Vagina (tissue), 2 donors: Measurements from ENCODE around the gene LRMDA. TPM values are rescaled to one million over a fixed set of nuclear protein-coding genes. Genes with fewer than 3 reads are reported as not detected.
"Not testable (repeated sequence)": the region's sequence is repeated elsewhere in the genome, so short reads cannot be mapped to it uniquely, and the experiment has no call there.

ENCODE experiments used
- DNase-seq, 2 donors: peaks; one replicate each; pipeline ENCODE4 v3.0.0-alpha.2; 2017; ENCODE audit errors: extremely low spot score in 2 of 2
- H3K27ac ChIP-seq: fragments of 200-600 bp; sonication (generic); one replicate; pipeline ENCODE4 v1.5.1; 2019
- H3K27me3 ChIP-seq: fragments of 200-600 bp; sonication (generic); one replicate; pipeline ENCODE4 v1.5.1; 2019
- H3K36me3 ChIP-seq, 2 donors: fragments of 200-600 bp; sonication (generic); one replicate each; pipeline ENCODE4 v1.5.1; 2017 to 2019
- H3K4me1 ChIP-seq: fragments of 200-600 bp; sonication (generic); one replicate; pipeline ENCODE4 v1.5.1; 2019
- H3K4me3 ChIP-seq, 2 donors: fragments of 200-600 bp; sonication (generic); 1 replicate in 1 of 2; 2 replicates in 1 of 2; pipeline ENCODE4 v1.5.1; 2016 to 2019
- H3K9me3 ChIP-seq: fragments of 200-600 bp; sonication (generic); one replicate; pipeline ENCODE4 v1.5.1; 2019
- CTCF ChIP-seq, 3 experiments: fragments of 450-650 bp in 2 of 3; fragments of 200-600 bp in 1 of 3; sonication (generic) in 1 of 3; IDR thresholded peaks; one replicate each; pipeline ENCODE4 v1.5.1; 2017 to 2019; ENCODE audit warnings: antibody characterized with exemption in 3 of 3, mild to moderate bottlenecking in 2 of 3, moderate library complexity in 2 of 3
- POLR2A ChIP-seq, 2 donors: fragments of 450-650 bp; IDR thresholded peaks; one replicate each; pipeline ENCODE4 v1.6.1; 2017; ENCODE audit warnings: antibody characterized with exemption in 2 of 2, mild to moderate bottlenecking in 2 of 2, moderate library complexity in 2 of 2
- POLR2AphosphoS5 ChIP-seq, 2 donors: sonication (generic); formaldehyde crosslinking; IDR thresholded peaks; one replicate each; pipeline ENCODE4 v1.9.0; 2017; ENCODE audit warnings: antibody characterized with exemption in 2 of 2, mild to moderate bottlenecking in 2 of 2, low read depth in 1 of 2; ENCODE audit not compliant: insufficient read depth in 1 of 2
- intact Hi-C: fragments of 100-400 bp; cut with DNase I; formaldehyde crosslinking; loops from one replicate; pipeline ENCODE4 v1.15.1; 2023
- total RNA-seq: library from RNA; depleted of rRNA; stranded (reverse); fragments of >200 nt; gene quantifications from one replicate; pipeline ENCODE4 v1.2.3, GENCODE V29; 2016

The LRMDA gene
- total RNA-seq, 1 donor from 2014 or later: 22.6 TPM

- DNase-seq: no peak
These were observed 1091.8 kb downstream of the LRMDA start for GRCh38 chr10:76523246-76523645.

GRCh38 chr10:76523791-76524351 is 1092.4 kb downstream of the LRMDA start:
- Histone ChIP-seq H3K27ac (peak overlapping the region; percentile 80), H3K4me3 (no peak overlapping the region), H3K36me3 (no peaks in the 10 kb centered on the region), H3K27me3 (no peaks in the 10 kb centered on the region), H3K4me1 (peaks cover 12% of the 10 kb centered on the region), H3K9me3 (no peaks in the 10 kb centered on the region)
- no peak for DNase-seq
- intact Hi-C loops: no loop called here
- TF ChIP-seq POLR2AphosphoS5 (IDR thresholded peaks at IDR 0.05; ENCODE audit: insufficient read depth in 1 of 2, low read depth in 1 of 2): peak; percentile 50 to 69
- TF ChIP-seq CTCF (IDR thresholded peaks at IDR 0.05): no peak

More at GRCh38 chr10:76523246-76523645, 1091.8 kb downstream of the LRMDA start:
- Histone ChIP-seq H3K9me3 (no peaks in the 10 kb centered on the region), H3K4me1 (peaks cover 12% of the 10 kb centered on the region), H3K27me3 (no peaks in the 10 kb centered on the region), H3K36me3 (no peaks in the 10 kb centered on the region), H3K4me3 (no peak overlapping the region), H3K27ac (peak overlapping the region; percentile 80)
- TF ChIP-seq POLR2AphosphoS5 (IDR thresholded peaks at IDR 0.05; ENCODE audit: insufficient read depth in 1 of 2, low read depth in 1 of 2) (no peak), POLR2A (IDR thresholded peaks at IDR 0.05) (no peak), CTCF (IDR thresholded peaks at IDR 0.05) (no peak)
- intact Hi-C loops: no loop called here

GRCh38 chr10:76526833-76527232 is 1095.4 kb downstream of the LRMDA start:
- intact Hi-C loops, H3K36me3 ChIP-seq, DNase-seq, H3K27ac ChIP-seq, H3K4me3 ChIP-seq, H3K27me3 ChIP-seq, H3K9me3 ChIP-seq: not testable (repeated sequence)
- peaks cover 12% of the 10 kb centered on the region for H3K4me1 ChIP-seq

GRCh38 chr10:76540331-76540730 is 1108.9 kb downstream of the LRMDA start:
- no peak overlapping the region for H3K27ac ChIP-seq
- H3K4me1 ChIP-seq: no peaks in the 10 kb centered on the region
- H3K4me3 ChIP-seq: no peak overlapping the region
- intact Hi-C loops: loop anchor here (10.0 kb wide), 1 partner anchor 1146 kb away; no protein-coding TSS in a partner anchor
- no peak for DNase-seq
- H3K27me3 ChIP-seq: no peaks in the 10 kb centered on the region
- TF ChIP-seq CTCF (IDR thresholded peaks at IDR 0.05): no peak
- no peak for TF ChIP-seq POLR2A (IDR thresholded peaks at IDR 0.05)
- TF ChIP-seq POLR2AphosphoS5 (IDR thresholded peaks at IDR 0.05; ENCODE audit: insufficient read depth in 1 of 2, low read depth in 1 of 2): no peak
- H3K36me3 ChIP-seq: no peaks in the 10 kb centered on the region
- no peaks in the 10 kb centered on the region for H3K9me3 ChIP-seq

DNA sequence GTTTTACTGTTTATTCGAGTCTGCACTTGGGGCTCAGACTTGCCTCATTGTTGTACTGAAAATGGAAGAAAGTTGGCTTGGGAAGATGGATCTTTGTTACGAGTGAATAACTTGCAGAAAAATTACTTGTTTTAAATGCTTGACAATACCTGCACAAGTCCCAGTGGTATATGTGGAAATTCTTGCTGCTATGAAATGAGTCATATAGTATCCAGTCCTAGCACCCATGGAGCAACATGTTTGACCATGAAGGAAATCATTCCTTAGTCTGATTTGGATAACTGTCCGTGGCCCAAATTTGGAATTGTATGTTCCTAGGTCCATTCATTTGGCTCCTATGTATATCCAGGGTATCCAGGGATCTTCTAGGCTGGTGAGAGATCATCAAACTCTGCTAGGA is 1109.4 kb downstream of the LRMDA start:
- TF ChIP-seq POLR2A (IDR thresholded peaks at IDR 0.05): no peak
- no peak for TF ChIP-seq CTCF (IDR thresholded peaks at IDR 0.05)
- no peak for TF ChIP-seq POLR2AphosphoS5 (IDR thresholded peaks at IDR 0.05; ENCODE audit: insufficient read depth in 1 of 2, low read depth in 1 of 2)
- no peak overlapping the region for H3K27ac ChIP-seq
- H3K9me3 ChIP-seq: no peaks in the 10 kb centered on the region
- H3K27me3 ChIP-seq: no peaks in the 10 kb centered on the region
- no peak overlapping the region for H3K4me3 ChIP-seq
- H3K4me1 ChIP-seq: no peaks in the 10 kb centered on the region
- no peaks in the 10 kb centered on the region for H3K36me3 ChIP-seq
- DNase-seq: no peak
- intact Hi-C loops: loop anchor here (10.0 kb wide), 1 partner anchor 1146 kb away; no protein-coding TSS in a partner anchor
